ENCODE data around the gene CA6.

DNA sequence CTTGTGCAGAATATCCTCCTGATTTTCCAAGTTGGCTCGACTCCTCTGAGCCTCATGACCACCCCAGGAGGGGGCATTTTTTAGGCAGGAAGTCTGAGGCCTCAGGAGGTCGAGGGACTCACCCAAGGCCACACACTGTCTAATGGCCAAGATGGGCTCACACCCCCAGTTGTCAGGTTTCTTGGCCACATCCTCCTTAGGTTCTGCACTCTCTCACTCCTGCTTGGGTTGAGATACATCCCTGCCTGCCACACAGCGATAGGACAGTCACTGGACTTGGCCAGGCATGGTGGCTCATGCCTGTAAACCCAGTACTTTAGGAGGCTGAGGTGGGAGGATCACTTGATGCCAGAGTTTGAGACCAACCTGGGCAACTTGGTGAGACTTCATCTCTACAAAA is 4.6 kb downstream of the CA6 start:
- TF ChIP-seq, protein P1, sequence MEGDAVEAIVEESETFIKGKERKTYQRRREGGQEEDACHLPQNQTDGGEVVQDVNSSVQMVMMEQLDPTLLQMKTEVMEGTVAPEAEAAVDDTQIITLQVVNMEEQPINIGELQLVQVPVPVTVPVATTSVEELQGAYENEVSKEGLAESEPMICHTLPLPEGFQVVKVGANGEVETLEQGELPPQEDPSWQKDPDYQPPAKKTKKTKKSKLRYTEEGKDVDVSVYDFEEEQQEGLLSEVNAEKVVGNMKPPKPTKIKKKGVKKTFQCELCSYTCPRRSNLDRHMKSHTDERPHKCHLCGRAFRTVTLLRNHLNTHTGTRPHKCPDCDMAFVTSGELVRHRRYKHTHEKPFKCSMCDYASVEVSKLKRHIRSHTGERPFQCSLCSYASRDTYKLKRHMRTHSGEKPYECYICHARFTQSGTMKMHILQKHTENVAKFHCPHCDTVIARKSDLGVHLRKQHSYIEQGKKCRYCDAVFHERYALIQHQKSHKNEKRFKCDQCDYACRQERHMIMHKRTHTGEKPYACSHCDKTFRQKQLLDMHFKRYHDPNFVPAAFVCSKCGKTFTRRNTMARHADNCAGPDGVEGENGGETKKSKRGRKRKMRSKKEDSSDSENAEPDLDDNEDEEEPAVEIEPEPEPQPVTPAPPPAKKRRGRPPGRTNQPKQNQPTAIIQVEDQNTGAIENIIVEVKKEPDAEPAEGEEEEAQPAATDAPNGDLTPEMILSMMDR (IDR thresholded peaks at IDR 0.05), result no peak
- no peak for TF ChIP-seq POLR2A (IDR thresholded peaks at IDR 0.05)
- no peak for TF ChIP-seq EP300 (IDR thresholded peaks at IDR 0.05)

Data from tibial nerve (tissue), 4 donors.